GM12873 (cell line): Measurements from ENCODE around the gene GSTA4.

Experiments used
- TF ChIP-seq, protein P1 (sequence below): IDR thresholded peaks from 2 replicates; pipeline ENCODE4 v1.5.1; 2012; ENCODE audit warnings: low read depth, mild to moderate bottlenecking, moderate library complexity, low read length, control low read depth; ENCODE audit not compliant: insufficient read depth; ENCODE audit errors: missing control alignments

GSTA4 gene

DNA sequence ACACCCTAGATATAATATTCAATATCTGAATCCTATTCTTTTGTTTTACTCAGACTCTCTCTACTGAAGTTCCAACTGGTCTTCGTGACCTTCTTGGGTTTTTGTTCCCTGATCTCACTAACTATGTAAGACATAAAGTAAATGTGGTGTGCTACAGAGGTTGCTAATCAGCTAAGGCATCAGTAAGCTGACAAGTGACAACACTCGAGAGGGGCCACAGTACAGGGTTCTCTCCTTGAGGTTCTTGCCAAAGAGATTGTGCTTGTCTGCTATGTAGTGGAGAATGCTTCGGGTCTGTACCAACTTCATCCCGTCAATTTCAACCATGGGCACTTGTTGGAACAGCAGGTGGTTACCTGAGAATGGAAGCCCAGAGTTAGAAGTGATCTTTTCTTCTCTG lies 9.9 kb downstream of the GSTA4 start:
- TF ChIP-seq, protein P1, sequence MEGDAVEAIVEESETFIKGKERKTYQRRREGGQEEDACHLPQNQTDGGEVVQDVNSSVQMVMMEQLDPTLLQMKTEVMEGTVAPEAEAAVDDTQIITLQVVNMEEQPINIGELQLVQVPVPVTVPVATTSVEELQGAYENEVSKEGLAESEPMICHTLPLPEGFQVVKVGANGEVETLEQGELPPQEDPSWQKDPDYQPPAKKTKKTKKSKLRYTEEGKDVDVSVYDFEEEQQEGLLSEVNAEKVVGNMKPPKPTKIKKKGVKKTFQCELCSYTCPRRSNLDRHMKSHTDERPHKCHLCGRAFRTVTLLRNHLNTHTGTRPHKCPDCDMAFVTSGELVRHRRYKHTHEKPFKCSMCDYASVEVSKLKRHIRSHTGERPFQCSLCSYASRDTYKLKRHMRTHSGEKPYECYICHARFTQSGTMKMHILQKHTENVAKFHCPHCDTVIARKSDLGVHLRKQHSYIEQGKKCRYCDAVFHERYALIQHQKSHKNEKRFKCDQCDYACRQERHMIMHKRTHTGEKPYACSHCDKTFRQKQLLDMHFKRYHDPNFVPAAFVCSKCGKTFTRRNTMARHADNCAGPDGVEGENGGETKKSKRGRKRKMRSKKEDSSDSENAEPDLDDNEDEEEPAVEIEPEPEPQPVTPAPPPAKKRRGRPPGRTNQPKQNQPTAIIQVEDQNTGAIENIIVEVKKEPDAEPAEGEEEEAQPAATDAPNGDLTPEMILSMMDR, result no peak

DNA sequence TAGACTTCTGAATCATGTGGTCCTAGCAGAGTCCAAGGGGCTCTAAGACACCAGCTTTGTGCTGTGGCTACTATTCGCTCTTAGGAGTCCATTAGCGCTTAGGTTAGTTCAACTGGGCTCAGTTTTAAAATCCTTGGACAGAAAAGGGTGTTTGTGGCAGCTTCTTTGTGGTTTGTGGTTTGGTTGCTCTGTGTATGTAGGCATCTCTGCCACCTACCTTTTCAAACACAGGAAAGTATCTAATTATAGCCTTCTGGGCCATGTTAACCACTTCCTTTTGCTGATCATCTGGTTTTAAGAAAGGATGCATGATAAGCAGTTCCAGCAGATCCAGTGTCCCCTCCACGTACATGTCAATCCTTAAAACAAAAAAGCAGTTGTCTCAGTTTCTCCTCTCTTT lies 10.8 kb downstream of the GSTA4 start:
- TF ChIP-seq, protein P1, result no peak

DNA sequence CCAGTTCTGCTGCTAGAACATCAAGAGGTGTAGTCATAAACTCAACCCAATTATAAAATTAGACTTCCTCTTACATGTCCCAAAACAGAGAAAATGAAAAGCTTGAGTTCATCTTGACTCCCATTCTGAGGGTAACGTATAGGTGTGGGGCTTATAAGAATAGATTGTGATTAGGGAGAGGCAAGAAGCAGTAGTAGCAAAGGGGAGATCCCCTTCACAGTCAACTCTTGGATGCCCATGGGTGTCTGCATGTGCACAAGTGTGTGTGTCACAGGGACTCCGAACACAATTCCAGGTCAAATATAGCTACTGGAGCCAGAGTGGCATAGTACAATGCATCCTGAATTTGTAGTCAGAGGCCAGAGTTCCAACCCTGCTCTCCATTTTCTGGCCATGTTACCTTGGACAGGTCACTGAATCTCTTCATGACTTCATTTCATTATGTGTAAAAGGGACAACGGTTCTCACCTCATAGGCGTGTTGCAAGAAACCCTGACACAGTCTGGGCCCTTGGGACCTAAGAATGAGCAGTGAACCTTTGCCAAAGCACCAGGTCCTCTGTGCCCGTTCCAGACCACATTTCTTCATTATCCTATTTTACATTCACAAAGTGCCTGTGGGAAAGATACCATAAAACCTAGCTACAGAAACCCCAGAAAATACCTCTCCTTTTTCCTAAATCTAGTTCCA lies 11.8 kb downstream of the GSTA4 start:
- TF ChIP-seq, protein P1, result no peak

DNA sequence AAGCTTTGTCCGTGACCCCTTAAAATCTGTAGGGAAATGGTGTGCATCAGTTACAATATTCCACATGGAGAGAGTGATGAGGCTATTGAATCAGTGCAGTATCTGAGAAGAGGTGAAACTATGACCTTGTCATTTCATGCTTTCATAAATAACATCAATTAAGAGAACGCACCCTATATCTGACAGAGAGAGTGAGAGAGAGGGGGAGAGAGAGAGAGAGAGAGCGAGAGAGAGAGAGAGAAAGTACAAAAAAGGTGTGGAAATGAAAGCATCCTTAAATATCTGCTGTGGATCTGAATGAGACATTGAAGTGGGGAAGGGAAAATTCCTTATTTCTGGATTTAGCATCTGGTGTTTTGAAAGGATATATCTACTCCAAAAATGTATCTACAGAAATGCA lies 12.4 kb downstream of the GSTA4 start:
- TF ChIP-seq, protein P1, result no peak

DNA sequence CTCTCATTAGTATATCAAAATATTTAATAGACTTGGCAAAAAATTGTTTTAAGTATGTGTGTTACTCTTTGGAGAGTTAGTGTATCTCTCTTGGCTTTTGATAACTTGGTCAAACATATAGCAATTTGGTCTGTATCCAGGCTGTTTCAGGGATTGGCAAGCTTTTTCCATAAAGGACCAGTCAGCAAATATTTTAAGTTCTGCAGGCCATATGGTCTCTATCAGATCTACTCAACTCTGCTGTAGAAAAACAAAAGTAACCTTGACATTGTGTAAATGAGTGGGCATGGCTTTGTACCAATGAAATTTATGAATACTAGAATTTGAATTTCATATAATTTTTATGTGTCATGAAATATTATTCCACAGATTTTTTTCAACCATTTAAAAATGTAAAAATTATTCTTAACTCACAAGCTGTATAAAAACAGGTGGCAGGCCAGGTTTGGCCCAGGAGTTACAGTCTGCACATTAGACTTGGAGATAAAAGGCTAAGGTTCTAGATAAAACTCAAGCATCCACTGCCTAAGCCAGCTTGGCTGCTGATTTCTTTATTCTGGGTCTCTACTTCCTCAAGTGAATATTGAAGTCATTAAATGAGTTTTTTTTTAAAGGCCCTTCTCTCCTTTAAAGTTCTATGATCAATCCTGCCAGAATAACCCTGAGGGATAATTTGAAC lies 13.7 kb downstream of the GSTA4 start:
- TF ChIP-seq, protein P1, result no peak

DNA sequence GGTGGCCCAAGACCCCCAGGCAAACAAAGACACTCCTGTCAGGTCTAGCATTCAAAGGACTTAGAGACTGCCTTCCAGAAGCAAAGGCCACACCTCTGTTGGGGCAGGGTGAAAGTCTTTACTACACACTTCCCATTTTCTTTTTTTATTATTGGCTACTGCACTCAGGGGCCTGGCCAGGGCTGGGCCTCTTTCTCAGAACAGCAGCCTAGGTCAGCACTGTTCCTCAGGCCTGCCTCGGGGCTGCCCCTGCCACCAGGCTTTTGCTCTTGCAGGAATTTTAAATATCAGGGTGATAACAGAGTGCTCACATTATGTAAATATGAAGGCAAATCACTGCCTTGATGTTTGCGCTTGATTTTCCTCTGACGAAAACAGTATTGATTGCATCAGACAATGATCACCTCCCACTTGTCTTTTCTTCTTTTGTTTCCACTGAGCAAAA lies 18.5 kb downstream of the GSTA4 start:
- TF ChIP-seq, protein P1, result no peak

DNA sequence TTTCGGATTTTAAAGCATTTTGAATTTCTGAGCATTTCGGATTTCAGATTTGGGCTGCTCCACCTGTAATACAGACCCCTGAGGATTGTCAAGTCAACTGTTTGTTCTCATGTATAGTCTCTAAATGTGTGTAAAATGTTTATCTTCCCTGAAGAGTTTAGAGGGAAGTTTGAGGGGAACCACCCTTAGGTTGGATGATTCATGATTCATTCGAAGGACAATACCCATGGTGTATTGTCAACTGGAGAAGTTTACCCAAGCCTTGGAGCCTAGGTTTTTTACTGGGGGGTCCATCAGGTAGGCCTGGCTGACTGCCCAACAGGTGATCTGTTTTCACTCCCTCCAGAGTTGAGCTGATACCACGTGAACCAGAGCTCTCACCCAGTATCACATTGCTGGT lies 18.9 kb downstream of the GSTA4 start:
- TF ChIP-seq, protein P1, result no peak
